HG02852 (cell line): ENCODE results near the gene CPED1.

Experiments
- ATAC-seq: cut with Tn5 transposase; IDR thresholded peaks from one replicate; pipeline ENCODE4 v1.9.1; 2021; ENCODE audit warnings: mild to moderate bottlenecking, moderate library complexity; ENCODE audit not compliant: unreplicated experiment

The CPED1 gene

DNA sequence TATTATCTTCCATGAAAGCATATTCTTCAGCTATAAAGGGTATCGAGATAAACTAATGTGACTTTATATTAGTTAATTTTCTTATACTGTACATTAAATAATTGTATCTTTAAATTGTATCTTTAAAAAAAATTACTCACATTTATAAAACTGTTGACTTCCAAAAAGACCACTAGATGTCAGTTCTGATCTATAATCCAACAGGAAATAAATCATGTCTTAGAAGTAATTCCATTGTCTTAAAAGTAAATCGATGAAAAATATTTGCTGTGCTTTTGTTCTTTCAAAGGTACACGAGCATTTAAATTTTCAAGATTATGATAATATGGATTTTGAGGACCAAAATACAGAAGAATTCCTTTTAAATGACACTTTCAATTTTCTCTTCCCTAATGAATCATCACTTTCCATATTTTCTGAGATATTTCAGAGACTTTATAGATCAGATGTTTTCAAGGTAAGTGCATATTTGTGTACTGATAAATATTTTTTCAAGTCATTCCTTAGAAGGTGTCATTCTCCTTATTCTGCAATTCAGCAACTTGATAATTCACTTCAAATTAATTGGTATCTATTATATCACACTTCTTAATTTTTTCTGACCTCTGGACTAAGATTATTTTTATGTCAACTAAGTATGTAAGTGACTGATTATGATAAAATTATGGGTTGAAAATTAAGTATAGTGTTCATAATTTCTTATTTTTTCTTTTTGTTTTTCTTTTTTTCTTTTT is 138.5 kb downstream of the CPED1 start:
- ATAC-seq, result no peak

- ATAC-seq, result no peak
Measured at GRCh38 chr7:121132940-121133339, 144.4 kb downstream of the CPED1 start.

DNA sequence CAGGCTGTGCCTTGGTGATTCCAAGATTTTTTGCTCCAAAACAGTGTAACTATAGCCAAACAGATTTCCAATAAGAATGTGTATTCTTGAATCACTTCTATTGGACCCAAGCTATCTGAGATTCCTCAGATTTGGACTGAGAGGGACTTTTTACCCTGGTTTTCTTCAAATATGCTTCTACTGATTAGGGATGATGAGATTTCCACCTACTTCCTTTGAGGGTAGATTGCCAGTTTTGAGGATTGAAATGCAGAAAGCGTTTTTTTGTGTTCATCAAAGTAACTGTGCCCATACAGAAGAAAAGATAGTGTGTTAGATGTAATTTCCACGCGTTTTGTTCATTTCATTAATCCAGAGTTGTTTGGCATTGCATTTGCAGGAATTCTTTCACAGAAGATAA is 144.9 kb downstream of the CPED1 start:
- ATAC-seq, result no peak

GRCh38 chr7:121137580-121137979 is 149.1 kb downstream of the CPED1 start:
- ATAC-seq, result no peak

DNA sequence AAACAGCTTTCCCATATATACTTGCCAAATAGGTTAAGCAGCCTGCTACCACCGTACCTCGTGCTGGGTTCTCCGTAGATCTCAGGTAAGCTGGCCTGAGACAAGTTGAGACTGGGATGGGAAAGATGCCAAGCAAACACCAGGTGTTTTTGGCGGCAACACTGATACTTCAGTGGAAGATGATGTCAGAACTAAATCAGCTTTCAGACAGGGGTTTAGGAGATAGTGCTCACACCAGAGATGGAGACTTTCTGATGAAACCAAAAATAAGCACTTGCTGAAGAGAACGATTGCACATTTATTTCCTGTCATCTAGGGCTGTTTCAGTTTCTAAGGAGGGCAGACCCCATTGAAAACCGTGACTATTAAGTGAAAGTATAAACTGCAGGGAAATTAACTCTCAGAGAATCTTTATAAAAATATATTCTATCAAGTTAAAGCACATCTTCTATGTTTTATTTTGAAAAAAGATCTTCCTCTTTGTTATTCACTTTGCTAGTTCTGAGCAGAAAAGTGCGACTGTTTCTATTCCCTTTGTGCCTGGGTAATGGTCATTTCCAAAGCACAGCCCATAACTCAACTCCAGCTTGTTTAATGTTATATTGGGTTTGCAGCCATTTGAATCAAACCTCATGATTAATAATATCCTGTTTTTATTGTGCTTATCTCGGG is 149.9 kb downstream of the CPED1 start:
- ATAC-seq, result peak; percentile 100

GRCh38 chr7:121139427-121139826 is 150.9 kb downstream of the CPED1 start:
- no peak for ATAC-seq

- no peak for ATAC-seq
Measured at GRCh38 chr7:121140790-121141189, 152.3 kb downstream of the CPED1 start.

DNA sequence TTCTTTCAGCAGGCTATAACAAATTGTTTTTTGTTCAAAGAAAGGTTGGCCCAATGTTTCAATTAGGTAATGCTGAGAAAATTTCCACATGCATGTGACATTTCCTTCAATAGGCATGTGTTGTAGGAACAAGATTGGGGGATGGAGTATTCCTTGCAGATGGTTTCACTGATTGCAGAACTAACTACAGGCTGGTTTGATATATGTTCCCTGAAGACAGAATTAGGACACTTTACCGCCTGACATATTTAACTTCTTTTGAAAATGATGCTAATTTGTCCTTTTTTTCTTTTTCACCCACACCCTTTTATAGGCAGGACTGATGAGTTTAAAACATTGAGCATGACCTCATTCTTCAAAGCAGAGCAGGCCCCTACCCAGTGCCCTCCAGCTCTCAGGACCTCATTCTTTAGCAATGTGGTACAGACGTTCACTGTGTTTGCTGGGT is 163.3 kb downstream of the CPED1 start:
- ATAC-seq, result no peak

- ATAC-seq, result no peak
Measured at GRCh38 chr7:121153411-121153810, 164.9 kb downstream of the CPED1 start.

- no peak for ATAC-seq
Measured at GRCh38 chr7:121153995-121154394, 165.5 kb downstream of the CPED1 start.

- no peak for ATAC-seq
Measured at GRCh38 chr7:121156825-121157224, 168.3 kb downstream of the CPED1 start.

DNA sequence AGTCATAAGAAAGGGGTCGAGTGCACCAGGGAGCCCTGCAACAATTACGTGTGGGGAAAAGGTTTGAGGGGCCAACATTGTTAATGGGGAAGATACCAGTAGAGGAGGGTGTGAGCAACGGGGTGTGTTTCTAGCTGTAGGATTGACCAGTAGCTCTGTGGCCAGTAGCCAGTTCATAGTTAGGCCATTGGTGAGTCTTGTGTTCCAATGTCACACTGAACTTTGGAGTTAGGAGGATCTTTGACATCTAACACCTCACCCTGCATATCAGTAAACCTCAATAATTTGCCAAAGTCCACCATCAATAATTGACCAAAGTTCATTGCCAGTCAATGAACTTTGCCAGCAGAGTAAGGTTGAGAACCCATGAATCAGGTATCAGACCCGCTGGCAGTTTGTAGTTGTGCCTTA is 168.8 kb downstream of the CPED1 start:
- no peak for ATAC-seq

DNA sequence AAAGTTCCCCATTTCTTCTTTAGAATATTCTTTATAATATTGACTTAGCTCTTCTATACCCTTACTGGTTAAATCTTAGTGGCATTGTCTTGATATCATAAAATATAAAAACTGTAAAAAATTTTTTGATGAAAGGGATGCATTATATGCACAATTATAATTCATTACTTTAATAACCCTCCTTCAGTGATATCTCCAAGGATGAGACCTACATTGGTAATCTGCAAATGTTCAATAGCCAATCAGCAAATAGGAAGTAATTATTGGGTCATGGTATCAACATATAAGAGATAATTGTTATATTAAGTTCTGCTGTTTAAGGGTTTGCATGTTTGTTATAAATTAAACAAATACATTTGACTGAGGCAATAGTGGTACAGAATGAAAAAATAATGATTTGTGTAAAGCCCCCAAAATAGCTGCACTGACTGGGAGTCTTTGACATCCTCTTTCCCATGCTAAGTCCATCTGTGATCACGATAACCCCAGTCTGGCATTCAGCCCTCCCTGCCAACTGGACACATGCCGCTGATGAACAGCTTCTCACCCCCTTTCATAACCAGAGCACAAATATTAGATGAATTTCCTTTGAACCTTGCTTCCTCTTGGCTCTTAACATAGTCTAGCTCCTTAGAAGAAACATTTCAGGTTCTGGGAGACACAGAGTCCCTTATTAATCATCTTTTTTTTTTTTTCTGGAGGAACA is 169.5 kb downstream of the CPED1 start:
- no peak for ATAC-seq

DNA sequence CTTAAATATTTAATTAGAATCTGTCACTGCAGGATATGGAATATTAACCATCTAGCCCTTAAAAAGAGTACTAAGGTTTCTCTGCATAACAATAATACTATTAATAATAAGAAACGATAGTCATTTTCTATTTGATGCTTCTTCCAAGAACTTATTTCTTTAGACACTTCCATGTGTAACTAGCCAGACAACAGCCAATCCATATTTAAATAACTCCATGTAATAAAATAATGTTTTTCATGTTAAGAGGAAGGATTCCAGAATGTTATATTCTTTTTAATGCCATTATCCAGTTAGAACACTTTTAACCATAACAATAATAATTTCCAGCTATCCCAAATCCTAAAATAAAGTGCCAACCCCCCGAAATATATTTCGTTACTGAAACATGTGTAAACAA is 170.2 kb downstream of the CPED1 start:
- no peak for ATAC-seq

- no peak for ATAC-seq
Measured at GRCh38 chr7:121159553-121159952, 171.0 kb downstream of the CPED1 start.

DNA sequence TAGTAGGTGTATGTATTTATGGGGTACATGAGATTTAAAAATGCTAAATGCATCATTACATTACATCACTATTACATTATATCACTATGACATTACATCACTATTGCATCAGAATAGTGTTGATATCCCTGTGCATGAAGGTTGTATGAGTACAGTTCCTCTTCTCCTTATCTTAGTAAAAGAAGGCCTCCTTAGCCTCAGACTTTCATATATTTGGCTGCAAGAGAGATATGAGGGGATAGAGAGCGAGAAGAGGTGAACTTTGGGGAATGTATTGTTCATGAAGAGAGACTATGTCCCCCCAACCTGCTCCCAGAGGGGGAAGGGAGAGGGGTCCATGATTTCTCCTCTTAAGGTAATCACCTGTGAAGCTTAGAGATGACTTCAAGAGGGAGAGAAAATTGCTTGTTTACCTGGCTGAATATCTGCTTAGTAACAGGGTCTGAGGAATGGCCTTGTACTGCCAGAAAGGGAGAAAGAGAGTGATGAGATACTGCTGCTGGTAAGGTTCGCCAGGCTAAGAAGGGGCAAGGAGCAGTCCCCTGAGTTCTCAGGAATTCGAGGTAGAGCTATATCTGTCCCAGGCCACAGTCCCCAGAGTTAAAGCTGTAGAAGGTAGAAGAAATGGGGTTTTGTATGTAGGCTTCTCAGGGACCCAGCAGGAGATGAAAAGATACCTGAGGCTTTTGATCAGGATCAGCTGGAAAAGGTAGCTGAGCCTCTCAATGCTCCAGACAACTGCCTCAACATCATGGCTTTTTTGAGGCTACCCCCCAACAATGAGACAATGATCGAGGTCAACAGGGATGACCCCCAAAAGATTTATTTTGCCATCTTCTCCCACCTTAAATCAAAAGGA is 171.9 kb downstream of the CPED1 start:
- ATAC-seq, result no peak

DNA sequence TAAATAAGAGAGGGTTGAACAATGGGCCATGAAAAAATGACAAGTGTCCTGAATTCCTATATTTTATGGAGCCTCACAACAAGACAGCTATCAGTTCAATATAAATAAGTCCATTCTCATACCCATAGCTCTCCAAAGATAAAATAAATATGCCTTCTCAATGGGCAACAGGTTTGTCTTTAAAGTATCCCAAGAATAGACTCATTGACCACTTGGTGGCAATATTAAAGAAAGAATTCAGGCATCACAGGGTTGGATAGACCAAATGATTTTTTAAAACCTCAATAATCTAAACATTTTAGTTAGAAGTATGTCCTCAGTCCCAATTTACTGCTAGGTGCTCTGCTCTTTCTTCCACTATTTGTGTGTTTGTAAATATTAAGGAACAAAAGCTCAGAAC is 175.2 kb downstream of the CPED1 start:
- no peak for ATAC-seq

- ATAC-seq, result no peak
Measured at GRCh38 chr7:121164247-121164646, 175.7 kb downstream of the CPED1 start.

GRCh38 chr7:121166916-121167315 is 178.4 kb downstream of the CPED1 start:
- no peak for ATAC-seq

DNA sequence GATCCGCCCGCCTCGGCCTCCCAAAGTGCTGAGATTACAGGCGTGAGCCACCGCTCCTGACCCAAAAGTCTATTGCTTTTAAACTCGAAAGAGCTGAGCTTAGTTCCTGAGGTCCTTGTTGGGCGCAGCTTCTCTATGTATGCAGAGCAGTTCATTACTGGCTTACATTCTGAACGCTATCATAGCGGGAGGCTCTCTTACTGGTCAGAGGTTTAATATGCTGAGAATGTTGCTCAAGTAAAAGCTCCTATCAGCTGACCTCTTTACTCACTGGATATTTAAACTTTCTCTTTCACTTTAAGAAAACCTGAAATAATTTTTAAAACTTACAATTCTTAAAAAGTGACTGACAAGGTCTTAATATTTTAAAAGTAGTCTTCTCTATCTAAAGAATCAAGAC is 179.5 kb downstream of the CPED1 start:
- ATAC-seq, result no peak

GRCh38 chr7:121169469-121169868 is 181.0 kb downstream of the CPED1 start:
- no peak for ATAC-seq
